HG03280 (cell line): ENCODE measurements around the gene RRP1.
"Not testable (repeated sequence)": the region's sequence is repeated elsewhere in the genome, so short reads cannot be mapped to it uniquely, and the experiment has no call there.

Experiments
- ATAC-seq: cut with Tn5 transposase; IDR thresholded peaks from one replicate; pipeline ENCODE4 v1.9.1; 2021; ENCODE audit warnings: mild to moderate bottlenecking, moderate library complexity; ENCODE audit not compliant: unreplicated experiment

RRP1 gene

DNA sequence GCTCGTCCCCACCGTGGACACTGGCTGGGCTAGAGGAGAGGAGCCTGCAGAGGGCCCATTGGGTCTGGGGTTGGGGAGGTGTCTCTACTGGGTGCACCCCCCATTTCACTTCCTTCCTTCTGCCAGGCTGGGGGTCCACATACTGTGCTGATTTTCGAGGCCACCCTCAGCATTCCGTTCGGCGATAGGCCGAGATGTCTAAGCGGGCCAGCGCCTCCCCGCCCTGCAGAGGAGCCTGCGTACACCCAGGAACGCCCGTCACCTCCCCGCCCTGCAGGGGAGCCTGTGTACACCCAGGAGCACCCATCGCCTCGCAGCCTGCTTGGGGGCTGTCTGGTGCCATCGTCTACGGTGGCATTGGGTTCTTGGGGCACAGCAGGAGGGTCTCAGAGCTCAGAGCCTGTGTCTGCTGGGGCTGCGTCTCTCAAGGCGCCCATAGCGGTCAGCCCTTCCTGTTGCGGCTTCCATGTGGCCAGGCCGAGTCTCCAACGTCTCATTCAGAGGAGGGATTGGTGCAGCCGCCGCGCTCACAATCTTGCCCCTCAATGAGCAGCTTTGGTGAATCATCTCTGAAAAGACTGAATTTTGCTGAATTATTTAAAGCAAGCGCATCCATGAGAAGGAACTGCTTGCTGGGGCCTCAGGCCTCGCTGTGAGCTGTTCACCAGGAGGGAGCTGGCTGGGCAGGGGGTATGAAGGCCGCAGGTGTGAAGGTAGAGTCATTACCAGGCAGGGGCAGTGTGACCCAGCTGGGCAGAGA is 44.9 kb downstream of the RRP1 start:
- ATAC-seq, result no peak

GRCh38 chr21:43835050-43835449 is 45.7 kb downstream of the RRP1 start:
- no peak for ATAC-seq

GRCh38 chr21:43835861-43836260 is 46.5 kb downstream of the RRP1 start:
- no peak for ATAC-seq

GRCh38 chr21:43836616-43837015 is 47.2 kb downstream of the RRP1 start:
- no peak for ATAC-seq

GRCh38 chr21:43840259-43840658 is 50.9 kb downstream of the RRP1 start:
- no peak for ATAC-seq

DNA sequence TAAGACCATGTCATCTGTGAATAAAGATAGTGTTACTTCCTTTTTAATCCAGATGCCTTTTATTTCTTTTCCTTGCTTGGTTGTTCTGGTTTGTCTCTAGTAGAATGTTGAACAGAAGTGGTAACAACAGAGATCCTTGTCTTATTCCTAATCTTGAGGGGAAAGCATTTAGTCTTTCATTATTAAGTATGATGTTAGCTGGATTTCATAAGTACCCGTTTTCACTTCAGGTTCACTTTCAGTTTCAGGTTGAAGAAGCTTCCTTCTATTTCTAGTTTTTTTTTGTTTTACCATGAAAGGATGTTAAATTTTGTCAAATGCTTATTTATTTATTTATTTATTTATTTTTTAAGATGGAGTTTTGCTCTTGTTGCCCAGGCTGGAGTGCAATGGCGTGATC is 53.4 kb downstream of the RRP1 start:
- ATAC-seq, result no peak

- not testable (repeated sequence) for ATAC-seq
Observed at GRCh38 chr21:43844906-43845305, 55.5 kb downstream of the RRP1 start.

DNA sequence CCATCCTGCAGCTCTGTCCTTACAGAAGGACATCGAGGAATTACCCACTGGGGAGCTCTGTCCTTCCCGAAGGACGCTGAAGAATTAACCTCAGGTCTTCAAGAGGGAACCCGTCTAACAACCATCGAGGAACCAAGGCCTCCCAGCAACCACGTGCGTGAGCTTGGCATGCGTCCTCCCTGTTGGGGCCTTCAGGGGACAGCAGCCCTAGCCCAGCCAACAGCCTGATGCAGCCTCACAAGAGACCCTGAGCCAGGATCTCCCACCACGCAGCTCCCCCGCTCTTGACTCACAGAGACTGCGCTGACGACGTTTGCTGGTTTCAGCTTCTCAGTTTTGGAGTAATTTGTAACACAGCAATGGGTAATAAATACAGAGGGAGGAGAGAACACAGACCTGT is 56.0 kb downstream of the RRP1 start:
- no peak for ATAC-seq

GRCh38 chr21:43846430-43846829 is 57.1 kb downstream of the RRP1 start:
- ATAC-seq, result no peak

DNA sequence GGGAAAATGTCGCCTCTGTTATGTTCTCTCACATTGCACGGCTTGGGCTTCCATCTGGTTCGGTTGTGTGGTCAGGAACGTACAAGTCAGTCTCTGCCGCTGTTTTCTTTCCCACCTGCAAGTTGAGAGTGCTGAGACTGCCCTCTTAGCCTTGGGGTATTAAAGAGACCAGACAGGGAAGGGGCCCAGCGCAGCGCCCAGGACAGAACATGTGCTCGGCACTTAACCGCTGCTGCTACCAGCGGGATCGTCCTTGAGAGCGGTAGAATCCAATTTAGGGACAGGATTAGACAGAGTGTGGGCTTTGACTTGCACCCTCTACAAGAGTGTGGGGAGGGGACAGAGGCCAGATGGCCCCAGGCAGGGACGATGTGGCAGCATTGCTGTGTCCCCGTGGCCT is 57.9 kb downstream of the RRP1 start:
- ATAC-seq, result no peak

DNA sequence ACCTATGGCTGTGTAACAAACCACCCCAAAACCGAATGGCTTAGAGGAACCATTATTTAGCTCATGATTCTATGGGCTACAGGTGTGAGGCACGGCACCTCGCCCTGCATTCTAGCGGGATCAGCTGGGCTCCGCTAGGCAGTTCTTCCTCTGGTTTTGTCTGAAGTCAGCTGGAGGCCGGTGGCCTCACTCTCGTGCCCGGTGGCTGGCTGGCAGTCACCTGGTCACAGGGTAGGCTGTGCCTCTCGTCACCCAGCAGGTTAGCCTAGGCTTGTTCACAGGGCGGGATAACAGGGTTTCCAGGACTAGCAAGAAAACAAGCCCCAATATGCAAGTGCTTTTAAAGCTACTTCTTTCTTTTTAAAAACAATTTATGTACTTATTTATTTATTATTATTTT is 59.4 kb downstream of the RRP1 start:
- ATAC-seq, result no peak

DNA sequence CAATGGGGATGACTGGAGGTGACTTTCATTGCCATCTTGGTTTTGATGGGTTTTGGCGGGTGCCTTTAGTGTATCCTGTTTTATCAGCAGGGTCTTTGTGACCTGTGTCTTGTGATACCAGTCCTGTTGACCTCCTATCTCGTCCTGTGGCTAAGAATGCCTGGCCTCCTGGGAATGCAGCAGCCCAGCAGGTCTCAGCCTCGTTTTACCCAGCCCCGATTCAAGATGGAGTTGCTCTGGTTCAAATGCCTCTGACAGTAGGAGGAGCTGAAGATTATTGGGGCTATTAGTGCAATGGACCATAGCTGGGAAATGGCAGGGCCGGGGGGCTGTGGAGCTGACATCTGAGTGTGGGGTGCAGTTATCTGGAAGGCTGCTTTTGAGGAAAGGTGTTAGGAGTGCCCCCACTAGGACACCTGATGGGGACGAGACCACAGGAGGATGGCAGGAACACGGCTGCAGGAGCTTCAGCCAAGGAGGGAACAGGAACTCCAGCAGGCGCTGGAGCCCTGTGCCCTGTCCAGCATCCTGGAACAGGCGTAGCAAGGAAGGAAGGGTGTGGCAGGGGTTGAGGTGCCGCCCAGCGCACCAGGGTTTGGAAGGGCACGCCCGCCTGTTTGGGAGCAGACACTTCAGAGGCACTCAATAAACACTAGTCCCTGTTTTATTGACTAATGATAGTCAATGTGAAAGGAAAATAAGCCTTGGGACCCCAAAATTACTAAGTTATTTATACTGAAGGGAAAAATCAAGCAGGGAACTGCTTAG is 60.3 kb downstream of the RRP1 start:
- no peak for ATAC-seq

DNA sequence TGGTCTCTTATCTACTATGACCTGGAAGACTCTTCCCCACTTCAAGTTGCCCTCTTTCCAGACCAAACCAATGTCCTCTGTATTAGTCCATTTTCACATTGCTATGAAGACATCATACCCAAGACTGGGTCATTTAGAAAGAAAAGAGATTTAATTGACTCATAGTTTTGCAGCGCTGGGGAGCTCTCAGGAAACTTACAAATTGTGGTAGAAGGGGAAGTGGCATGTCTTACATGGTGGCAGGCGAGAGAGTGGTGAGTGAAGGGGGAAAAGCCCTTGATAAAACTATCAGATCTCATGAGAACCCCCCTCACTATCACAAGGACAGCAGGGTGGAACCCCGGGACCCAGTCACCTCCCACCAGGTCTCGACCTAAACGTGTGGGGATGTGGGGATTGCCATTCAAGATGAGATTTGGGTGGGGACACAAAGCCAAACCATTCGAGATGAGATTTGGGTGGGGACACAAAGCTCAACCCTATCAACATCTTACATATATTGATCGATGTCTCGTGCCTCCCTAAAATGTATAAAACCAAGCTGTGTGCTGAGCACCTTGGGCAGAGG is 61.4 kb downstream of the RRP1 start:
- ATAC-seq, result no peak

- ATAC-seq, result no peak
Observed at GRCh38 chr21:43851593-43851992, 62.2 kb downstream of the RRP1 start.

DNA sequence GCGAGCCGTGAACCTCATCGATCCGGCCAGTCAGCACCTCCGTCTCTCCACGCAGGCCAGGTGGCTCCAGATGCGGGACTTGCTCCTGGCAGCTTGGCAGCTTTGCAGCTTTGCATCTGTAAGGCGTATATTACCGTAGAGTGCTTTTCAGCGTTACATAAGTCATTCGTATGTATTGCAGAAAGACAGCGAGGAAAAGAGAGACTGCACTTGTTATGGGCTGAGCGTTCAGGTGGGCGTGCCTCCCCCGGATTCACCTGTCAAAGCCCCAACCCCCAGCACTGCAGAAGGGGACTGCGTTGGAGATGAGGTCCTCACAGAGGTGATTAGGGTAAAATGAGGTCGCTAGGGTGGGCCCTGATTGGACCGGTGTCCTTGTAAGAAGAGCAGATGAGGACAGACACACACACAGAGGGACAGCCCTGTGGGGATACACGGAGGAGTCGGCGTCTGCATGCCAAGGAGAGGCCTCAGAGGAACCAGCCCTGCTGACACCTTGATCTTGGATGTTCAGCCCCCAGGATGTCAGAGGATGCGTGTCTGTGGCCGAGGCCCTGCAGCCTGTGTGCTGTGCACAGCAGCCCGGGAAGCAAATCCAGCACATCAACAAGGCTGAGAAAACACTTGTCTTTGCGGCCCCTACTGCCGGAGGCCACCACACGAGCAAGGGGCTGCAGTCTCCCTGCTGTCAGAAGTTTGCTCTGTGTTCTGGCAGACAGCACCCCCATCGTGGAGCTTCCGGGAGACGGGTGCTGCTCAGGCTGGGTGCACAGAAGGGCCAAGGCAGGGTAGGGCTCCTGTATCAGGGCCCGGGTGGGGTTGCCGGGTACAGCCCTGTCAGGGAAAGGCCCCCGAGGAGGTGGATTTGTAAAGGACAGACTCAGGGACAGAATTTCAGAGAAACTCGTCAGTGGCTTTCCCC is 64.7 kb downstream of the RRP1 start:
- ATAC-seq, result peak; percentile 16
